ENCODE measurements around the gene SALL2. TPM values are rescaled to one million over a fixed set of nuclear protein-coding genes. Genes with fewer than 3 reads are reported as not detected.
A peak's percentile ranks its signal among the peaks of the same experiment; 100 is the strongest.

SALL2 gene
- polyA plus RNA-seq, 3 donors: 62.0 to 74.4 (median 63.7) TPM

DNA sequence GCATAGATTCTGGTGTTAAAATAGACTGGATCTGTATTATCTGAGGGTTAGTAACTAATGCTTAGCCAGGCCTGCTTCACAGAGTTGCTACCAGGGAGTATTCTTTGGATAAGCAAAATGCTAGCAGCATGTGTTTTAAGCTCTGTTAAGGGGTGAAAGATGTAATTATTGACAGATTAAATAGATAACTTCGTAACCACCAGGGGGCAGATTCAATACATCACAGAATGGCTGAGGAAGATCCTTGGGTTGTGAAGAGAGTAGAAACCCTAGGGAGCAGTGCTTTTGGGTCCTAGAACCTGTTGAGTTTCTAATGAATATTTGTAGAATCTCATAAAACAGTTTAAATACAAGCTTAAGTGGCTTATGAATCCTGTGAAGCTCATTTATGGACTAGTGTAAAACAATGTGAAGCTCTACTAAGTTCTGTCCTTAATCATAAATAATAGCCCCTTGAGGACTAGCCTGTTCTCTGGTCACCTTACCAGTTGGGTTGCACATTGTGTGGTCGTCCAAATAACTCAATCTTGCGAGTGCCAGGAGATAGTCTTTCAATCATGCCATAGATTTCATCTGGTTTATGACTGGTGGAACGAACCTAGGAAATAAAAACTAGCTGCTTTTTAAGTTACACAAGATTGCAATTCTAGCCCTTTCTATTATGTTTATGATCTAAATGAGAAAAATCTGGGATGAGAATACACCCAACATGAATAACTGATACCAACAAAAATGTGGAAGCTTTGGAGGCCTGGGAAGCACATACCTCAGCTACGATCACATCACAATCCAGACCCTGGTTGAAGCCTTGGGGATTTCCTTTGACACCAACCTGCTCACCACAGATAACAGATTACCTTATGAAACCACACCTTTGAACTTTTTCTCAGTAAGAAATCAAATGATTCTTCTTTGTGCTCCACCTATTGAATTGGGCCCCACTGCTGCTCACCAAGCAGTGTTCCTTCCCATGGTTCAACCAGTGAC lies 27.3 kb downstream of the SALL2 start:
- DNase-seq: peak; percentile 49

GRCh38 chr14:21496453-21496852 lies 29.7 kb downstream of the SALL2 start:
- no peak for DNase-seq

GRCh38 chr14:21494902-21495762 lies 31.0 kb downstream of the SALL2 start:
- no peak for DNase-seq

DNA sequence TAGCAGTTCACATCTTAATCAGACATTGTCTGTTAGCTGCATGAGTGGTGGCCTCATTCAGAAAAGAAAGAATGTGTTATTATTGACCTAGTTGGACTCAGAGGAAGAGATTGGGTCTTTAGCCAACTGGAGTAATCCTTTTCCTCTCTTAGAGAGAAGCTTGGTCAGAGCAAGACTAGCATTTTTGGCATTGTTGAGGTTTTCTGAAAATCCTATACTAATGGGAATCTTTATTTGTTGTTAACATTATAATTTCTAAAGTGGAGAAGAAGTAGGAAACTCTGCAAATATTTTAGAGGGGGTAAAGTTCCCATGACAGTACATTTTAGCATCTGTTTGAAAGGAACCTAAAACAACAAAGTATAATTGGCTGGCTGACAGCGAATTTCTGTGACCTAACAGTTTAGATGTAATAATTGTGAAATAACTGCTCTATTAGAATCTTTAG lies 39.5 kb downstream of the SALL2 start:
- DNase-seq: no peak

- peak; percentile 99 for DNase-seq
These were observed 49.0 kb downstream of the SALL2 start, which contains the start of the genes RAB2B and TOX4 for GRCh38 chr14:21476925-21477681. Gene RAB2B, minus strand, starts transcription at chr14:21476959. Its CDS starts 87 bp downstream, at chr14:21476872. Gene TOX4, plus strand, starts transcription at chr14:21477195. Its CDS starts 84 bp downstream, at chr14:21477279.

DNA sequence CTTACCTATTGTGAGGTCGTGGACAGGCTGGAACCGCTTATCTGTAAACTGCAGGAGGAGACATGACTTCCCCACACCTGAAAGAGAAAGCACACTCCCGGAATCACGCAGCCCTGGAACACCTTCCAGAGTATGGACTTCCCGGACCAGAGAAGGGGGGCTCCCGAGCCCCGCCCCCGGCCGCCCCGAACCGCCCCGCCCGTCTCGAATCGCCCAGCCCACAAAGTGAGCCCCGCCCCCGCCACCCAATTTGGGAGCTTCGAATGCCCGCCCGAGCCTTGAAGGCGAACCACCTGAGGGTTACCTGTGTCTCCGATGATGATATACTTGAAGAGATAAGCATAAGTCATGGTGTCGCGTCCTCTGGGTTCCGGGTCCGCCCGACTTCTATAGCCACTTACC lies 49.6 kb downstream of the SALL2 start:
- peak; percentile 83 for DNase-seq

DNA sequence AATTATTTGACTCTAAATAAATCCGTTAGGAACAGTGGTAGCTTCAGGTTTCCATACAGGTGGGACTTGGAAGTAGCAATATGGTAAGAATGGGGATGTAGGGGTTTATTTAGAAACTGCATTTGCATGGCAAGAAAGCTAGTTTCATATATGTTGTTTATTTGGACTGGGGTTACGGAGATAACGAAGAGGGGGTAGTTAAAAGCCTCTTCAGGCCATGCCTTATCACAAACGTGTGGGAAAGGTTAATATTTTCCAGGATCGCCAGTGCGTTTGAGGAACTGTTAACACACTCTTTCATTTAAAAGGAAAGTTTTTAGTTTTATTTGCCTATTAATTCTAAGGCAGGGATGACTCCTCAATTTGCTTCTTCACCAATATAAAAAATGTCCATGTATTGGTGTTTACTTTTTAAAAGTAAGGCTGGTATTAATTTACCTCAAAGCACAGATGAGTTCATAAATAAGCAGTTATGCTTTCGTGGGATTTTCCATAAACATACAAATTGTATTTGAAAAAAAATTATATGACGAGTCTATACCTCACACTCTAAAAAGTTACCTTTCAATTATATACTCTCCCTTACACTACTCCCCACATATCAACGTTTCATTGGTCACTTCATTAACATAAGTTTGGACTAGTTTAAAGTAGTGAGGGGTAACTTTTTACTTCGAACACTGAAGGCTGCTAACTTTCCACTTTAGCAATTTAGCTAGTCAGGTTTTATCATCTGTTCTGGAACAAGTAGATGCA lies 50.2 kb downstream of the SALL2 start:
- DNase-seq: no peak

Other genes with a start within 250 kb of the SALL2 start
- gene RPGRIP1, start 246.3 kb downstream of the SALL2 start, polyA plus RNA-seq (ENCODE audit: insufficient read length in 3 of 3): under 1 TPM; 0.47 to 0.90 (median 0.64) TPM
- gene SUPT16H, start 142.3 kb downstream of the SALL2 start, polyA plus RNA-seq (ENCODE audit: insufficient read length in 3 of 3): 100 to 1,000 TPM; 140 to 158 (median 145) TPM
- gene CHD8, start 70.2 kb downstream of the SALL2 start, polyA plus RNA-seq (ENCODE audit: insufficient read length in 3 of 3): 10 to 100 TPM; 73.2 to 86.2 (median 78.1) TPM
- gene RAB2B, start 49.4 kb downstream of the SALL2 start, polyA plus RNA-seq (ENCODE audit: insufficient read length in 3 of 3): 10 to 100 TPM; 37.2 to 51.3 (median 43.0) TPM
- gene TOX4, start 49.2 kb downstream of the SALL2 start, polyA plus RNA-seq (ENCODE audit: insufficient read length in 3 of 3): 10 to 100 TPM; 60.1 to 63.6 (median 60.4) TPM
- 100 to 1,000 TPM in 2 of 3 donors, 10 to 100 TPM in 1; 84.6 to 116 (median 106) TPM for gene METTL3, start 15.0 kb downstream of the SALL2 start, polyA plus RNA-seq (ENCODE audit: insufficient read length in 3 of 3)
- under 1 TPM in 1 of 3 donors, not detected in 2; 0.16 TPM for gene OR10G3, start 53.7 kb upstream of the SALL2 start, polyA plus RNA-seq (ENCODE audit: insufficient read length in 3 of 3)
- not detected for gene OR10G2, start 108.6 kb upstream of the SALL2 start, polyA plus RNA-seq (ENCODE audit: insufficient read length in 3 of 3)
- gene OR4E2, start 127.5 kb upstream of the SALL2 start, polyA plus RNA-seq (ENCODE audit: insufficient read length in 3 of 3): under 1 TPM in 1 of 3 donors, not detected in 2; 0.06 TPM
- gene OR4E1, start 147.5 kb upstream of the SALL2 start, polyA plus RNA-seq (ENCODE audit: insufficient read length in 3 of 3): under 1 TPM in 2 of 3 donors, not detected in 1; 0.03 to 0.07 TPM

Measured in renal pelvis (tissue), 4 donors.